Endodermal cell (in vitro differentiated cells): ENCODE data around the gene MYCBPAP. TPM values are rescaled to one million over a fixed set of nuclear protein-coding genes. Genes with fewer than 3 reads are reported as not detected.

Experiments used
- DNase-seq: peaks from one replicate; pipeline ENCODE4 v3.0.0-alpha.2; 2017
- H3K27ac ChIP-seq: 2 replicates; pipeline ENCODE4 v1.5.1; 2013; ENCODE audit warnings: mild to moderate bottlenecking, low read depth, low read length, moderate library complexity
- H3K27me3 ChIP-seq: 2 replicates; pipeline ENCODE4 v1.6.1; 2013; ENCODE audit warnings: mild to moderate bottlenecking, low read length, moderate library complexity; ENCODE audit not compliant: insufficient read depth, control insufficient read depth, poor library complexity, severe bottlenecking
- H3K36me3 ChIP-seq: 2 replicates; pipeline ENCODE4 v1.7.0; 2013; ENCODE audit warnings: mild to moderate bottlenecking, low read length, moderate library complexity; ENCODE audit not compliant: control insufficient read depth, insufficient read depth
- H3K4me1 ChIP-seq: one replicate; pipeline ENCODE4 v1.7.0; 2013; ENCODE audit warnings: low read length; ENCODE audit not compliant: control insufficient read depth, insufficient read depth
- H3K4me3 ChIP-seq: 2 replicates; pipeline ENCODE4 v1.5.1; 2013; ENCODE audit warnings: mild to moderate bottlenecking, low read length, moderate library complexity
- H3K9ac ChIP-seq: 2 replicates; pipeline ENCODE4 v1.6.1; 2013; ENCODE audit warnings: mild to moderate bottlenecking, low read length, moderate library complexity; ENCODE audit not compliant: poor library complexity, severe bottlenecking; ENCODE audit errors: extremely low read depth
- H3K9me3 ChIP-seq: 2 replicates; pipeline ENCODE4 v1.6.1; 2013; ENCODE audit warnings: mild to moderate bottlenecking, low read length, moderate library complexity; ENCODE audit not compliant: control insufficient read depth
- H3K27ac Mint-ChIP-seq: 2 replicates; pipeline ENCODE4 v1.8.0; 2020; ENCODE audit warnings: mixed read lengths
- H3K27me3 Mint-ChIP-seq: 2 replicates; pipeline ENCODE4 v1.8.0; 2021; ENCODE audit warnings: mild to moderate bottlenecking, mixed read lengths; ENCODE audit not compliant: insufficient read depth
- H3K36me3 Mint-ChIP-seq: 2 replicates; pipeline ENCODE4 v1.8.0; 2020; ENCODE audit warnings: low read depth, mixed read lengths
- H3K4me1 Mint-ChIP-seq: 2 replicates; pipeline ENCODE4 v1.8.0; 2020; ENCODE audit warnings: mixed read lengths
- H3K4me3 Mint-ChIP-seq: 2 replicates; pipeline ENCODE4 v1.8.0; 2020; ENCODE audit warnings: mild to moderate bottlenecking, moderate library complexity, mixed read lengths
- H3K9me3 Mint-ChIP-seq: 2 replicates; pipeline ENCODE4 v1.8.0; 2020; ENCODE audit warnings: mild to moderate bottlenecking, mixed read lengths
- WGBS, 2 experiments: methylation state at CpG; one replicate each; pipeline versions ENCODE4 v1.1.5 to v1.1.7; 2013; ENCODE audit warnings: missing lambda C conversion rate in 2 of 2, mixed read lengths in 1 of 2; ENCODE audit not compliant: insufficient coverage in 1 of 2, insufficient read length in 1 of 2; 5-methylcytosine and 5-hydroxymethylcytosine counted together
- total RNA-seq, 2 donors: library from RNA; stranded (reverse); fragmentation: NEBNext Ultra II Directional in 1 of 2; extraction: Animal tissue kit (Norgen Biotek cat#: 25700) in 1 of 2; gene quantifications; 2 replicates in 1 of 2; 3 replicates in 1 of 2; pipeline ENCODE4 v1.2.1, GENCODE V29; 2021
- TF ChIP-seq, protein P1 (sequence below): fragments of 200-600 bp; sonication (generic); conservative IDR thresholded peaks from 2 replicates; pipeline ENCODE4 v1.5.0; 2021; ENCODE audit warnings: antibody characterized with exemption, mild to moderate bottlenecking

Gene MYCBPAP
- total RNA-seq, 2 donors from 2014 or later: 3.5 to 7.1 TPM

DNA sequence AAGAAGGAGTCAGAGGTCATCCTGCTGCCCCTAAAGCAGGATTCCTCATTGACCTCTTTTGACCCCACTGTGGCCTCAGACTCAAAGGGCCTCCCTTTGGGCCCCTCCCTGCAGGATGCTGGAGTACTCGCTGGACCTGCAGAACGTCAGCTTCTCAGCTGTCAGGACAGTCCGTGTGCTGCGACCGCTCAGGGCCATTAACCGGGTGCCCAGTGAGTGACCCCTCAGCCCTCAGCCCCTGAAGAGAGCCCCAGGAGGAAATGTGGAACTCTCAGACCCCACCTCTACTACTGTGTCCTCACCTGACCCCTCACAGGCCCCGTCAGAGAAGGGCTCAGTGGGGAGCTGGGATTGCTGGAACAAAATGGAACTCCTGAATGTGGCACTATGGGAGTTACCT, 61.4 kb downstream of the MYCBPAP start:
- no peaks in the 10 kb centered on the region for H3K4me1 ChIP-seq
- H3K4me3 ChIP-seq: no peak overlapping the region
- Mint-ChIP-seq H3K36me3 (no peaks in the 10 kb centered on the region), H3K9me3 (no peaks in the 10 kb centered on the region), H3K4me1 (peaks cover 17% of the 10 kb centered on the region), H3K27me3 (peaks cover 42% of the 10 kb centered on the region), H3K27ac (no peak overlapping the region), H3K4me3 (no peak overlapping the region)
- H3K27ac ChIP-seq: no peak overlapping the region
- TF ChIP-seq, protein P1, sequence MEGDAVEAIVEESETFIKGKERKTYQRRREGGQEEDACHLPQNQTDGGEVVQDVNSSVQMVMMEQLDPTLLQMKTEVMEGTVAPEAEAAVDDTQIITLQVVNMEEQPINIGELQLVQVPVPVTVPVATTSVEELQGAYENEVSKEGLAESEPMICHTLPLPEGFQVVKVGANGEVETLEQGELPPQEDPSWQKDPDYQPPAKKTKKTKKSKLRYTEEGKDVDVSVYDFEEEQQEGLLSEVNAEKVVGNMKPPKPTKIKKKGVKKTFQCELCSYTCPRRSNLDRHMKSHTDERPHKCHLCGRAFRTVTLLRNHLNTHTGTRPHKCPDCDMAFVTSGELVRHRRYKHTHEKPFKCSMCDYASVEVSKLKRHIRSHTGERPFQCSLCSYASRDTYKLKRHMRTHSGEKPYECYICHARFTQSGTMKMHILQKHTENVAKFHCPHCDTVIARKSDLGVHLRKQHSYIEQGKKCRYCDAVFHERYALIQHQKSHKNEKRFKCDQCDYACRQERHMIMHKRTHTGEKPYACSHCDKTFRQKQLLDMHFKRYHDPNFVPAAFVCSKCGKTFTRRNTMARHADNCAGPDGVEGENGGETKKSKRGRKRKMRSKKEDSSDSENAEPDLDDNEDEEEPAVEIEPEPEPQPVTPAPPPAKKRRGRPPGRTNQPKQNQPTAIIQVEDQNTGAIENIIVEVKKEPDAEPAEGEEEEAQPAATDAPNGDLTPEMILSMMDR: no peak
- no peaks in the 10 kb centered on the region for H3K9me3 ChIP-seq
- 83 to 89% methylated on average over 1 to 7 of the region's 7 CpGs for WGBS, 2 experiments
- no peak for DNase-seq
- H3K9ac ChIP-seq: no peak overlapping the region
- H3K36me3 ChIP-seq: no peaks in the 10 kb centered on the region
- H3K27me3 ChIP-seq: peaks cover 28% of the 10 kb centered on the region

DNA sequence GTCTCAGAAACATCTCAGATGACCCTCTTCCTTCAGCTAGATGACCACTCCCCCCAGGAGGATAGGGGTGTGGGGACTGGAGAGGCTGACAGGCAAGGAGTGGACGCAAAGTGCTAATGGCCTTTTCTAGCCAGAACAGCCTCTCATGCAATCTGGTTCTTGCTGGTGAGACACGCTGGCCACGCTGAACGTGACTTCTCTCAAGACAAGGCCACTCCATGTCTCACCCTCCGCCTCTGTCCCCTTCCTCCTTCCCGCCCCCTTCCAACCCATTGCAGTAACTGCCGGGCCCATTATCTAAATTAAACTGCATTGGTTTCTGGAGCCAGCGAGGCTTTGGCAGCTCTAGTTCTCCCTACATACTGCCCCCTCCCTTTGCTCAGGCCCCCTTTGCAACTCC, 61.8 kb downstream of the MYCBPAP start:
- H3K27me3 Mint-ChIP-seq: peaks cover 38% of the 10 kb centered on the region
- TF ChIP-seq, protein P1: no peak
- H3K9me3 Mint-ChIP-seq: no peaks in the 10 kb centered on the region
- Histone ChIP-seq H3K9ac (no peak overlapping the region), H3K27ac (no peak overlapping the region), H3K36me3 (no peaks in the 10 kb centered on the region), H3K27me3 (peaks cover 24% of the 10 kb centered on the region), H3K9me3 (no peaks in the 10 kb centered on the region), H3K4me3 (no peak overlapping the region), H3K4me1 (no peaks in the 10 kb centered on the region)
- peaks cover 17% of the 10 kb centered on the region for H3K4me1 Mint-ChIP-seq
- H3K27ac Mint-ChIP-seq: no peak overlapping the region
- WGBS, 2 experiments: 76 to 91% methylated on average over 5 to 8 of the region's 8 CpGs
- no peak overlapping the region for H3K4me3 Mint-ChIP-seq
- H3K36me3 Mint-ChIP-seq: no peaks in the 10 kb centered on the region
- no peak for DNase-seq

DNA sequence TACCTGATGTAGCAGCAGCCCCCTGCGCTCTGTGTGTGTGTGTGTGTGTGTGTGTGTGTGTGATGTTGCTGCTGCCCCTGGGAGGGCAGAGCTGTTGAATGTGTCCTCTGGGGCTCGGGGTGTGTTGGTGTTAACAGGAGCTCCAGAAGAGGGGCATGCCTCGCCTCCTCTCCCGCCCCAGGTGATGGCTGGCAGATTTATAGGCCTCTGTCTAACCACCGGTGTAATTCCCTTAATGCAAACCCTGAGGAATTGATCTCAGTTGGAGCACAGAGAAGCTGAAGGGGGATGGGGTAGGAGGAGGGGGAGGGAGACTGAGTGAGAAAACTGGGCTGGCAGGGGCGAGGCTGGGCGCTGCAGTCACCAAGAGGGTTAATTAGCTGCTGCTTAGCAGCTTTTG, 62.3 kb downstream of the MYCBPAP start:
- no peak overlapping the region for H3K9ac ChIP-seq
- H3K9me3 Mint-ChIP-seq: no peaks in the 10 kb centered on the region
- H3K4me3 ChIP-seq: no peak overlapping the region
- no peaks in the 10 kb centered on the region for H3K36me3 ChIP-seq
- no peaks in the 10 kb centered on the region for H3K36me3 Mint-ChIP-seq
- H3K27ac ChIP-seq: no peak overlapping the region
- no peaks in the 10 kb centered on the region for H3K4me1 ChIP-seq
- no peak overlapping the region for H3K27ac Mint-ChIP-seq
- peaks cover 33% of the 10 kb centered on the region for H3K27me3 Mint-ChIP-seq
- TF ChIP-seq, protein P1: no peak
- 52 to 77% methylated on average over 3 to 7 of the region's 7 CpGs for WGBS, 2 experiments
- no peak overlapping the region for H3K4me3 Mint-ChIP-seq
- no peaks in the 10 kb centered on the region for H3K9me3 ChIP-seq
- no peak for DNase-seq
- peaks cover 16% of the 10 kb centered on the region for H3K4me1 Mint-ChIP-seq
- peaks cover 19% of the 10 kb centered on the region for H3K27me3 ChIP-seq
